HG03378 (cell line): ENCODE data around the gene UST.
"Not testable (repeated sequence)": the region's sequence is repeated elsewhere in the genome, so short reads cannot be mapped to it uniquely, and the experiment has no call there.

Experiments used
- ATAC-seq: cut with Tn5 transposase; IDR thresholded peaks from one replicate; pipeline ENCODE4 v1.9.1; 2021; ENCODE audit warnings: mild to moderate bottlenecking, moderate library complexity; ENCODE audit not compliant: unreplicated experiment

The UST gene

GRCh38 chr6:148890652-148891404 lies 144.0 kb downstream of the UST start:
- no peak for ATAC-seq

DNA sequence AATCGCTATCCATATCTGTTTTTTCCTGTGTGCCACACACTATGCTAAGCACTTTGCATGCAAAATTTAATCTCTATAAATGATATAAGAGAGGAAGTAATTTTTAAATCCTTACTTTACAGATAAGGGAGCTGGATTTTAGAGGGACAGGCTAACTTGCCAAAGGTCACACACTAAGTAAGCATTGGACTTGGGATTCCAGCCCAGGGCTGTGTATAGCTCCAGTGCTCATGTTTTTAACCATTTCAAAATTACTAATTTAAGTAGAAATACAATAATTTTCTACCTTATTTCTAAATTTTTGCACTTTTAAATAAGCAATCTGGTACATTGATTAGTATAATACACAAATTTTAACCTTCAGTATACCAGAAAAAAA lies 144.6 kb downstream of the UST start:
- ATAC-seq: no peak

GRCh38 chr6:148892247-148892646 lies 145.4 kb downstream of the UST start:
- no peak for ATAC-seq

- ATAC-seq: no peak
Observed at GRCh38 chr6:148893073-148893472, 146.2 kb downstream of the UST start.

GRCh38 chr6:148893481-148893880 lies 146.7 kb downstream of the UST start:
- no peak for ATAC-seq

DNA sequence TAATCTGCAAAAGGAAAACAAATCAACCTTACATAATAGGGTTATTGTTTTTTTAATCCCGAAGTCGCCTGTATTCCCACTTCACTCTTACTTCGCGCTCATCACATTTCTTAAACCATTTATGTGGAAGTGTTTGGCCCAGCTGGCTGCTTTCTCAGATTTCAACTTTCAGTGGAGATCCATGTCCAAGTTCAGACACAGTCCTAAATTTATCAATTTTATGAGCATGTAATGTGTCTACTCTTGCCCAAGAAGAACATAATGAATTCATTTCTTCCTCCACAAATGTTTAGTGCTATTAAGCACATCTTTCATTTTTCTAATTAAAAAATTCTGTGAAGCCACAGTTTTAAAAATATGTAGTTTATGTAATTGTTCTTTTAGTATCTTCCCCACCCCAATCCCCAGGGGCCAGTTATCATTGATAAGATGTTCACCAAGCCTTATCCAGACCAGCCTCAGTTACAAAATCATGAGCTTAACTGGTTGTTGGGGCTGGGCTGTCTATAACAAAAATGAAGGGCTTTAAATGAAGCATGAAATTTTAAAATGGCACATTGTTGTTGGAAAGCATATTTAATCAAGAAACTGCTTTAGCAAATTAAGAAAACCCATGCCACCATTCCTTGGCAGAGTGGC lies 151.7 kb downstream of the UST start:
- ATAC-seq: no peak

- ATAC-seq: no peak
Observed at GRCh38 chr6:148904896-148905870, 158.4 kb downstream of the UST start.

DNA sequence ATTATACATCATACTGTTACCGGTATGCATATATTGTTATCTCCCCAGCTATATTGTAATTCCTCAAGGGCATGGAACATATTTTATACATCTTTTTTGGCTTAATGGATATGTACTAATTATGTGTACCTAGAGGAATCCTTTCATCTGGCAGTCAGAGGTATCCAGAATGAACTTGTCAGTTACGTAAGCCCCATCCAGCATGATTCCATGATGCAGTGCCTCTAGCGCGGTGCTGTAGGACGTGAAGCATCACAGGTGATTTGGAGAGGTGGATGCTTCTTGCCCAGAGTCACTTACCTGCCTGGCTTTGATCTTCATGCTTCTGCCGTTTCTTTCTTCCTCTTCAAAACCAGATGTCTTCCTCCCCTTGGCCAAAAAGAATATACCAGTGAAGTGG lies 159.1 kb downstream of the UST start:
- no peak for ATAC-seq

GRCh38 chr6:148906386-148906785 lies 159.6 kb downstream of the UST start:
- no peak for ATAC-seq

DNA sequence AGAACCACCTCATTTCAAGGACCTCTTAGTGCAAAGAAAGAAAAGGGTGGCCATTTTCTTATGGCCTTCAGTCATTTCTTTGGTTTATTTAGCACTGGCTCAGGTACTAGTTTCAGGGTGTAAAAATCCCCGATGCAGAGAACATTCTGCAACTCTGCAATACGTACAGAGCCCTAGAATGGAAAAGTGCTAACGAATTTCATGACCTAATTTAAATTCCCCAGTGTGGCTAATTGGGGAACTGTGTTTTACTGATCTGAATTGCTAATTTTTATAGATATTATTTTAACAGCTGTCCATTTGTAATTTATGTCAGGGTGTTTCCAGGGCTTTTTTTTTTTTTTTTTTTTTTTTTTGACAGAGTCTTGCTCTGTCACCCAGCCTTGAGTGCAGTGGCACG lies 160.7 kb downstream of the UST start:
- ATAC-seq: peak; percentile 62

GRCh38 chr6:148912252-148912651 lies 165.4 kb downstream of the UST start:
- ATAC-seq: no peak

- no peak for ATAC-seq
Observed at GRCh38 chr6:148915810-148916209, 169.0 kb downstream of the UST start.

DNA sequence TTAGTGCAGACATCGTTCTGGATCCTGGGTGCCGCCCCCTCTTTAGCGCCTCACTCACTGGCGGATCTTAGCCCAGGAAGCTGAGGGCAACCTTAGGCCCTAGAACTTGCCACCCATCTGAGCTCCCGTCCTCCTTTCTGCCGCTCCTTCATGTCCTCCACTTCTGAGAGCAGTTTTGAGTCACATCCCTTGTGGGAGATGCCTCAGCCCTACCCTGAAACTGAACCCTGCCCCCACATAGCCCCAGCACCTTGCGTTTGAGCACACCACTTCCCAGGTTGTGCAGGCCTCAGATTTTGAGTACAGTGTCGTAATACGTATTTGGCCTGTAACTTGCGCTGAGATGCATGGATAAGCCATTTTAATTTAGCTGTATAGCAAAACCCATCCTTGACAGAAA lies 169.7 kb downstream of the UST start:
- not testable (repeated sequence) for ATAC-seq

DNA sequence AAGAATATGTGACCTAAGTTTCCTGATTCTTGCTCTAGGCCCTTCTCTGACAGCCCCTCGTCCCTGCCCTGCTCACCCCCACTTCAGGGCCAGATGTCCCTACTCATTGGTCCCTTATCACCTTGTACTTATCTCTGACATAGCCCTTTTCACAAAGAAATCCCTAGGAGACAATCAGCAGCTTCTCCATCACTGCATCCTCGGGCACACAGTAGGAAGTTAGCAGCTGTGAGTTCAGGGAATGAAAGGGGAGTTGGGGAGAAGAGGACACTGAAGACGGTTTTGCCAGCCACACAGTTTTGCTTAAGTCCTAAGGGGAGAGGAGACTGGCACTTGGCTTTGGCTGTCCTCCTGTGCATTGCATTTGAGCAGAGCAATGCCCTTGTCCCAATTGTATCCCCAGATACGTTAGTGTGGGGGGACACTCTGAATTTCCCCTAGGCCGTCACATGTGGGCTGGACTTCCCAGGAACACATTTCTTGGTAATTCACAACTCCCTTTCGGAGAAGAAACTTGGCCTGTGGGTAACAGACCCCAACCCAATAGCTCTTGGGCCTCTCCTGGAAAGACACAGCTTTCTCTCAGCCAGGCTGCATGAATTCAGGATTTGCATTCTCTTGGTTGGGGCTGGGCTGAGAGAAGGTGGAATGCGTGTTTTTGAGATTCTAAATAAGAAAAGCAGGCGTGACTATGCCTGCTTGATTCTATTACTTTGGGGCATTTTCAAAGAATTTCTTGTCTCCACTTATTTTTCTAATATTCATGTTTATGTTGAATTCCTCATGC lies 177.6 kb downstream of the UST start:
- no peak for ATAC-seq

- ATAC-seq: no peak
Observed at GRCh38 chr6:148925701-148926100, 178.9 kb downstream of the UST start.

- ATAC-seq: no peak
Observed at GRCh38 chr6:148926478-148926877, 179.6 kb downstream of the UST start.

DNA sequence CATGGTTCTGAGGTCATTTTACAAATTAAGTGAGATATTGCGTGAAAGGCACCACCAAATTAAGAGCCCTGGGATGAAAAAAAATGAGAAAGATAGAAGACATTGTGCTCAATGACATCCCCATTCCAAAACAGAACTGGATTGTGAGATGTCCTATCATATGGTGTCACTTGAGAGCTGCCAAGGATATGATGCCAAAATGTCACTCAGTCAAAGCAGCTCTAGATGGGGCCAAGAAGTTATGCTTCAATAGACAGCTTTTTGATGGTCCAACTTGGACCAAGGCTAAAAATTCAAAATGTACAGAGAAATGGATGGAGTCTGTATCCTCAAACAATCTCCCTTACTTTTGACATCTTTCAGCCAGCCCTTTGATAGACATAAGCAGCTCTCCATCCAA lies 180.8 kb downstream of the UST start:
- no peak for ATAC-seq

- no peak for ATAC-seq
Observed at GRCh38 chr6:148928811-148929210, 182.0 kb downstream of the UST start.

- ATAC-seq: no peak
Observed at GRCh38 chr6:148932208-148932607, 185.4 kb downstream of the UST start.

DNA sequence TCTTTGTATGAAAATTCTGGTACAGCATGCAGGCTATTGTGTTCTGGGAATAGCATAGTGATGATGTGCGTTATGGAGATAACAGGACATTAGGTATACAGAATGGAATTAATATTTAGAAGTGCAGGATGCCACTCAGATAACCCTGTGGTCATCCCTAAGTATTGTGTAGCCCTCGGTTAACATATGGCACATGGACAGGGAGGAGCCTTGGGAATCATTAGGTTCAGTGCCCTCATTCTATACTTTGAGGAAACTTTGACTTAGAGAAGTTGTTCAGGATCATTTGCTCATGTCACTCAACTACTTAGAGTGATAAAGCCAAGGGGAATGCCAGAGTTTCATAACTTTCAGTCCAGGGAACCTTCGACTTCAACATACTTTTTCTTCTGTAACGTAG lies 185.9 kb downstream of the UST start:
- no peak for ATAC-seq

- no peak for ATAC-seq
Observed at GRCh38 chr6:148934539-148934938, 187.7 kb downstream of the UST start.
